Thoracic aorta (tissue), 2 donors: Measurements from ENCODE around the gene ULBP2. TPM values are rescaled to one million over a fixed set of nuclear protein-coding genes. Genes with fewer than 3 reads are reported as not detected.
A peak's percentile ranks its signal among the peaks of the same experiment; 100 is the strongest.

Source experiments
- ATAC-seq: fragments of 150-250 bp; one replicate; pipeline ENCODE4 v1.8.0; 2017; ENCODE audit warnings: low read depth; ENCODE audit not compliant: insufficient number of reproducible peaks, low FRiP score
- DNase-seq: peaks from one replicate; pipeline ENCODE4 v3.0.0-alpha.2; 2020; ENCODE audit warnings: low spot score
- H3K27ac ChIP-seq, 2 donors: fragments of 200-600 bp; sonication (generic); 1 replicate in 1 of 2; 2 replicates in 1 of 2; pipeline ENCODE4 v1.5.1; 2016; ENCODE audit warnings: mild to moderate bottlenecking in 2 of 2, moderate library complexity in 2 of 2
- H3K27me3 ChIP-seq: fragments of 200-600 bp; sonication (generic); replicated peaks from 2 replicates; pipeline ENCODE4 v1.6.0; 2016; ENCODE audit warnings: mild to moderate bottlenecking; ENCODE audit not compliant: insufficient read depth
- H3K36me3 ChIP-seq: fragments of 200-600 bp; sonication (generic); one replicate; pipeline ENCODE4 v1.5.1; 2016
- H3K4me1 ChIP-seq, 2 donors: fragments of 200-600 bp; sonication (generic); 1 replicate in 1 of 2; 2 replicates in 1 of 2; pipeline versions ENCODE4 v1.5.1 to v1.6.0; 2016; ENCODE audit warnings: low read depth in 2 of 2, mild to moderate bottlenecking in 1 of 2; ENCODE audit not compliant: control insufficient read depth in 1 of 2
- H3K4me3 ChIP-seq: fragments of 200-600 bp; sonication (generic); 2 replicates; pipeline ENCODE4 v1.5.1; 2016; ENCODE audit warnings: mild to moderate bottlenecking
- H3K9me3 ChIP-seq: fragments of 200-600 bp; sonication (generic); 2 replicates; pipeline ENCODE4 v1.5.1; 2016
- total RNA-seq, 2 donors: library from RNA; depleted of rRNA; stranded (reverse); fragments of >200 nt; gene quantifications; one replicate each; pipeline versions ENCODE4 v1.1.0 to v1.2.3, GENCODE V29; 2016
- TF ChIP-seq, protein P1 (sequence below): fragments of 200-600 bp; sonication (generic); IDR thresholded peaks from one replicate; pipeline ENCODE4 v1.5.1; 2019; ENCODE audit warnings: antibody characterized with exemption

ULBP2 gene
- total RNA-seq, 2 donors from 2014 or later, result 0.41 TPM; not detected in 1

DNA sequence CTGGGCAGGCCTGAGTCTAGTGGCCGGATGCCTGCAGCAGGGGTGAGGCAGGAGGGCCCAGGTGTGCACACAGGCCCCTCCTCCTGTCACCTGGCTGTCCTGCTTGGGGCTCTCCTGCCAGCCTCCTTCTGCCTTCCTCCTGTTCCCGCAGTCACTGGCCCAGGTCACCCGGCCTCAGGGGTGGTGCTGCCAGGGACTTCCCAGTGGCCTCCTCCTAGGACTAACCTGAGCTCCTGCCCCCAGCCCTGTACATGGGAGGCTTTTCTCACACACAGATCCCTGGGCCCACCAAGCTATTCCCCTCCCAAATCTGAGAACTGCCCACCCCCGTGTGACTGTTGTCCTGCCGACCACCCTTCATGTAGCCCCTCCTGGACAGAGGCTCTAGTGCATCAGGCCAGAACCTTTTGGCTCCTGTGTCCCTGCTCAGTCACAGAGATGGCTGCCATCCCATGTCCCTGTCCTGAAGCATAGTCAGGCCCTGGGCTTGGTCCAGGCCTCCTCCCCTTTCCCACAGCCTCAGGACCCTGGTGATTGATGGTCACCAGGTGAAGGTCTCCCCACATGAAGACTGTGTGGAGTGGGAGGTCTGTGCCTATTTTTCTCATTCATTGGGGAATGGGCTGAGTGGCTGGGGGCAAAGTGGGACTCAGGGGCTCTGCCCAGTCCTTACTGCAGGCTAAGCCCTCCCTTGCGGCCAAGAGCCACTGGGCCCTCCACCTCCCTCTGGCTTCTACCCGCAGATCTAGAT, 20.8 kb downstream of the ULBP2 start:
- Histone ChIP-seq H3K9me3 (no peaks in the 10 kb centered on the region), H3K36me3 (no peaks in the 10 kb centered on the region), H3K4me1 (peaks cover 13 to 25% of the 10 kb centered on the region in 2 donors), H3K27ac (no peak overlapping the region), H3K27me3 (peaks cover 38% of the 10 kb centered on the region), H3K4me3 (peak overlapping the region; percentile 66)
- ATAC-seq (no peak), DNase-seq (no peak)
- TF ChIP-seq, protein P1, sequence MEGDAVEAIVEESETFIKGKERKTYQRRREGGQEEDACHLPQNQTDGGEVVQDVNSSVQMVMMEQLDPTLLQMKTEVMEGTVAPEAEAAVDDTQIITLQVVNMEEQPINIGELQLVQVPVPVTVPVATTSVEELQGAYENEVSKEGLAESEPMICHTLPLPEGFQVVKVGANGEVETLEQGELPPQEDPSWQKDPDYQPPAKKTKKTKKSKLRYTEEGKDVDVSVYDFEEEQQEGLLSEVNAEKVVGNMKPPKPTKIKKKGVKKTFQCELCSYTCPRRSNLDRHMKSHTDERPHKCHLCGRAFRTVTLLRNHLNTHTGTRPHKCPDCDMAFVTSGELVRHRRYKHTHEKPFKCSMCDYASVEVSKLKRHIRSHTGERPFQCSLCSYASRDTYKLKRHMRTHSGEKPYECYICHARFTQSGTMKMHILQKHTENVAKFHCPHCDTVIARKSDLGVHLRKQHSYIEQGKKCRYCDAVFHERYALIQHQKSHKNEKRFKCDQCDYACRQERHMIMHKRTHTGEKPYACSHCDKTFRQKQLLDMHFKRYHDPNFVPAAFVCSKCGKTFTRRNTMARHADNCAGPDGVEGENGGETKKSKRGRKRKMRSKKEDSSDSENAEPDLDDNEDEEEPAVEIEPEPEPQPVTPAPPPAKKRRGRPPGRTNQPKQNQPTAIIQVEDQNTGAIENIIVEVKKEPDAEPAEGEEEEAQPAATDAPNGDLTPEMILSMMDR, result no peak

DNA sequence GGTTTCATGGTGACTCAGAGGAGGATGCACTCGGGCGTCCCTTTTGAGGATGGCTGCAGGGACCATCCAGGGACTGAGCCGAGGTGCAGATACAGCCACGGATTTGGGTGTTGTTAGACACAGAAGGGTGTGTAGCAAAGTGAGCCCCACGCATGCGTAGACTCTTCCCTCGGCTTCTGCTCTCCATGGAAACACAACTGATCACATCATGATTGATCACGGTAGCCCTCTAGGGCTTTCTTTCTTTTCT, 21.3 kb downstream of the ULBP2 start:
- H3K36me3 ChIP-seq, result no peaks in the 10 kb centered on the region
- ATAC-seq, result no peak
- no peak overlapping the region for H3K27ac ChIP-seq
- peaks cover 13 to 25% of the 10 kb centered on the region in 2 donors for H3K4me1 ChIP-seq
- TF ChIP-seq, protein P1, result no peak
- peak overlapping the region; percentile 66 for H3K4me3 ChIP-seq
- DNase-seq, result no peak
- no peaks in the 10 kb centered on the region for H3K9me3 ChIP-seq
- peaks cover 38% of the 10 kb centered on the region for H3K27me3 ChIP-seq

DNA sequence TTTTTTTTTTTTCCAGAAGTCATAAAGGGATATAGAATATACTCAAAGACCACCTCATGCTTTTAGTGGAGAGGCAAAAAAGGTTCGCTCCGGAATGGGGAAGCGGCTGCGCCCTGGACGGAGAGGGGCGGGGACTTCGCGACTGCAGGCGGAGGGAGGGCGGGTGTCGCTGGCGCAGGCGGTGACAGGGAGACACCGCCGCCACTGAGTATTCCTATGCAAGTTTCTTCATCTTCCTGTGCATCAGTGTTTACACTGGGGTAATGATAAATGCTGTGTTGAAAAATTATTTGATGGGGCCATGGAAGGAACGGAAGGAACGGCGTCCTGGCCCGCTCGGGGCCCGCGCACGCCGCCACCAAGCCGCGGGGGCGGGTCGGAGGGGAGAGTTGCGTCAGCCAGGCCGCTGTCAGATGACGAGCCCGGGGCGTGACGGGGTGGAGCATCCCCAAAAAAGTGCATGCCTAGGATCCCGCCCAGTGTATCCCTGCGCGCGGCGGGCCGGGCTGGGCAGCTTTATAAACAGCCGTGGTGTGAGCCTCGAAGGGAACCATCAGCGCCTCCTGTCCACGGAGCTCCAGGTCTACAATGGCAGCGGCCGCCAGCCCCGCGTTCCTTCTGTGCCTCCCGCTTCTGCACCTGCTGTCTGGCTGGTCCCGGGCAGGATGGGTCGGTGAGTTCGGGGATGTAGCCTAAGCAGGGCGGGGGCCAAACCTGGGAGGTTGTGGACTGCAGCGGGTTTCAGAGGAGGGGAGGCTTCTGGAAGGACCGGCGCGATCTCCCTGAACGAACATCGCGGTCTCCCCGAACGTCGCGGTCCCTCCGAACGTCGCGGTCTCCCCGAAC, 21.9 kb downstream of the ULBP2 start, which contains the start of gene ULBP1:
TSS of gene ULBP1 (plus strand) at position 482 of the 846 bp plus-strand sequence. CDS start at position 589, 107 bp downstream.
- ATAC-seq (peak; percentile 67), DNase-seq (peak; percentile 40)
- H3K27ac ChIP-seq, result no peak within 1 kb of the TSS
- no peaks in the 10 kb centered on the region for H3K9me3 ChIP-seq
- H3K27me3 ChIP-seq, result peaks cover 38% of the 10 kb centered on the region
- no peaks in the 10 kb centered on the region for H3K36me3 ChIP-seq
- peak within 1 kb of the TSS; percentile 66 for H3K4me3 ChIP-seq
- TF ChIP-seq, protein P1, result no peak
- peaks cover 13 to 25% of the 10 kb centered on the region in 2 donors for H3K4me1 ChIP-seq

DNA sequence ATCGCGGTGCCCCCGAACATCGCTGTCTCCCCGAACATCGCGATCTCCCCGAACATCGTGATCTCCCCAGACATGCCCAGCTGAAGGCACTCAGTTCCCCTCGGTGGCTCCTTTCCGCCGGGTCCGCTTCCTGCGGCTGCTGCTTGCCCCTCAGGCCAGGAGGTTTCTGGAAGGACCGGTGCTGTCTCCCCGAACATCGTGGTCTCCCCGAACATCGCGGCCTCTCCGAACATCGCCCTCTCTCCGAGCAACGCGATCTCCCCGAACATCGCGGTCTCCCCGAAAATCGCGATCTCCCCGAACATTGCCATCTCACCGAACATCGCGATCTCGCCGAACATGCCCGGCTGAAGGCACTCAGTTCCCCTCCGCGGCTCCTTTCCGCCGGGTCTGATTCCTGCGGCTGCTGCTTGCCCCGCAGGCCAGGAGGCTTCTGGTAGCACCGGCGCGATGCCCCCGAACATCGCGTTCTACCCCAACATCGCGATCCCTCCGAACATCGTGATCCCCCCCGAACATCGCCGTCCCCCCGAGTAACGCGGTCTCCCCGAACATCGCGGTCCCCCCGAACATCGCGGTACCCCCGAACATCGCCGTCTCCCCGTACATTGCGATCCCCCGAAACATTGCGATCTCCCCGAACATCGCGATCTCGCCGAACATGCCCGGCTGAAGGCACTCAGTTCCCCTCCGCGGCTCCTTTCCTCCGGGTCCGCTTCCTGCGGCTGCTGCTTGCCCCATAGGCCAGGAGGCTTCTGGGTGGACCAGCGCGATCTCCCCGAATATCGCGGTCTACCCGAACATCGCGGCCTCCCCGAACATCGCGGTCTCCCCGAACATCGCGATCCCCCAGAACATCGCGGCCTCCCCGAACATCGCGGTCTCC, 22.7 kb downstream of the ULBP2 start:
- ATAC-seq (no peak), DNase-seq (no peak)
- TF ChIP-seq, protein P1, result no peak
- Histone ChIP-seq H3K4me1 (peaks cover 13 to 25% of the 10 kb centered on the region in 2 donors), H3K36me3 (no peaks in the 10 kb centered on the region), H3K4me3 (peak overlapping the region; percentile 66), H3K9me3 (no peaks in the 10 kb centered on the region), H3K27ac (no peak overlapping the region), H3K27me3 (peaks cover 38% of the 10 kb centered on the region)
